CD4-positive, alpha-beta T cell treated with Interleukin-15 for 4 hours (primary cell): ENCODE data around the gene KCNAB2.
A peak's percentile ranks its signal among the peaks of the same experiment; 100 is the strongest.
"Not testable (repeated sequence)": the region's sequence is repeated elsewhere in the genome, so short reads cannot be mapped to it uniquely, and the experiment has no call there.

Source experiments
- DNase-seq: peaks from one replicate; pipeline ENCODE4 v3.0.0-alpha.2; 2020; ENCODE audit warnings: low spot score

The KCNAB2 gene

DNA sequence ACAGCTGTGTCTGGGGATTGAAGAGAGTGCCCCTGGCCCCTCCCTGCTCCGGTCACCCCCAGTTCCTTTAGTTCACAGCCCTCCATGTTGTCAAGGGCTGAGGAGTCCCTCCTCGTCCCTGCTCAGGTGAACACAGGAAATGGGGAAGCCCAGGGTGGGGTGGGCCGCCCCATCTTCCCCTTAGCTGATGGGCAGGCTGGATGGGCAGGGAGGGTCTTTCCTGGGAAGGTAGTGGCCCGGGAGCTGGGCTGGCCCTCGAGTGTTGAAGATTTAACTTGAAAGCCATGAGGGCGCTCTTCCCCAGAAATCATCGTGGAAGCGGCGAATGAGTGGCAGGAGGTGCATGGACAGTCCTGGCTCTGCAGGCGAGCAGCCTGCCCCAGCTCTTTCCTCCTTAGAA lies 35.1 kb upstream of the KCNAB2 start:
- no peak for DNase-seq

DNA sequence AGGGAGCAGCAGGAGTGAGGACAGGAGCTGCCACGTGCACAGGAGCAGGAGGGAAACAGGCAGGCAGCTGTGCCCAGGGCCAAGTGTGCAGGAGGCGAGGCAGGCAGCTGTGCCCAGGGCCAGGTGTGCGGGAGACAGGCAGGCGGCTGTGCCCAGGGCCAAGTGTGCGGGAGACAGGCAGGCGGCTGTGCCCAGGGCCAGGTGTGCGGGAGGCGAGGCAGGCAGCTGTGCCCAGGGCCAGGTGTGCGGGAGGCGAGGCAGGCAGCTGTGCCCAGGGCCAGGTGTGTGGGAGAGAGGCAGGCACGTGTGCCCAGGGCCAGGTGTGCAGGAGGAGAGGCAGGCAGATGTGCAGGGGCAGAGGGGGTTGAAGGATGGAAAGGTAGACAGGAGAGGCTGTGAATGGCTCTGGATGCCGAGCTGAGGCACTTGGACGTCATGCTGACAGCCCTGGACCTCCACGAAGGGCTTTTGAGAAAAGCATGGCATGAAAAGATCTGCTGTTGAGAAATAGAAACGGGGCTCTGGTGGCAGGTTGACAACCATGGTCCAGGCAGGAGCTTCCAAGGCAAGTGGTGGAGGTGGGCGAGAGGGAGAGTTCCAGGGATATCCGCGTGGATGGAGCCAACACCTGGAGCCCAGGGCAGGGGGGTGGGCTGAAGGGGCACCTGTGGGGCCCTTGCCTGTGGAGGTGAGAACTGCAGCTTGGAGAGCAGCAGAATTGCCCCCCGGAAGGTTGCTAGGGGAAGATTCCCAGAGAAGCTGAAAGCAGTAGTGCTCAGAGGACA lies 34.3 kb upstream of the KCNAB2 start:
- DNase-seq: no peak

DNA sequence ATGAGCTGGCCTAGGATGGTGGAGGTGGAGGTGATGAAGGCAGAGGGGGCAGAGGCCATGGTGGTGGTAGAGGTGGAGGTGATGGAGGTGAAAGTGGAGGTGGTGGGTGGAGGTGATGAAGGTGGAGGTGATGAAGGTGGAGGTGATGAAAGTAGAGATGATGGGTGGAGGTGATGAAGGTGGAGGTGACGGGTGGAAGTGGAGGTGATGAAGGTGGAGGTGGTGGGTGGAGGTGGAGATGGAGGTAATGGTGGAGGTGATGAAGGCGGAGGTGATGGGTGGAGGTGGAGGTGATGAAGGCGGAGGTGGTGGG lies 33.8 kb upstream of the KCNAB2 start:
- DNase-seq: no peak

DNA sequence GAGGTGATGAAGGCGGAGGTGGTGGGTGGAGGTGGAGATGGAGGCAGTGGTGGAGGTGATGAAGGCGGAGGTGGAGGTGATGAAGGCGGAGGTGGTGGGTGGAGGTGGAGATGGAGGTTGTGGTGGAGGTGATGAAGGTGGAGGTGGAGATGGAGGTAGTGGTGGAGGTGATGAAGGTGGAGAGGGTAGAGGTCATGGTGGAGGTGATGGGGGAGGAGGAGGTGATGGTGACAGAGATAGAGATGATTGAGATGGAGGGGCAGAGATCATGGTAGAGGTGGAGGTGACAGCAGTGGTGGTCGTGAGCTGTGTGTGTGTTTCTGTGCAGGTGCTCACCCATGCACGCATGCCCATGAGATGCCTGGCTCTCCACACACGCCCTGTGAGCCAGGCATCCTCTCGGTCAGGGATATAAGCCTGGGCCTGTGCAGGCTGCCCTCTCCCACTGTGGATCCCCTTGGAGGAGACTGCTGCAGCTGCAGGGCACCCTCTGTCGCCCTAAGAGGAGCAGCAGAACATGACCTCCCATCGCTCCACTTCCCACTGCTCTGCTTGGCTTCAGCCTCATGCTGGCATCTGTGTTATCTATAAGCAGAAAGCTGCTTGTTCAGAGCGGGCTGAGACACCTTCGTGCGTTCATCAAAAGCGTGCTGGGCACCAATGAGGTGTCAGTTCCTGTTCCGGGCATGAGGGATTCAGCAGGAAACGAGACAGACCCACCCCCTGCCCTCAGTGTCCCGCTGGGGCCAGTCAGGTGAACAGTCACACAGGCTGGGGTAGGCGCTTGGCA lies 33.0 kb upstream of the KCNAB2 start:
- no peak for DNase-seq

DNA sequence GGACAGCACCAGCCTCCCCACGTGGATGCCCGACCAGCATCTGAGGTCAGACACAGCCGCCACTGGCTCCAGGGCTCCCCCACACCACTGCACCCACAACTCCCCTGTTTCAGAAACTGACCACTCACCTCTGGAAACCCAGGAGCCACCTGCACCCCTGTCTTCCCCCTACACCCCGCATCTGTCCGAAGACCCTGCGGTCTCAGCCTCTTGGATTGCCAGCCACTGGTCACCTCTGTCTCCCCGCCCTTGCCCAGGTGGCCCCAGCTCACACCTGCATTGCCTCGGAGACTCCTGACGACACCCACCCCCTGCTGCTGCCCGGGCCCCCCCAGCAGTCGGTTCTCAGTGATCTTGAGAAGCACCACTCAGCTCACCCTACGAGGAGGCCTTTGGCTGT lies 32.2 kb upstream of the KCNAB2 start:
- no peak for DNase-seq

DNA sequence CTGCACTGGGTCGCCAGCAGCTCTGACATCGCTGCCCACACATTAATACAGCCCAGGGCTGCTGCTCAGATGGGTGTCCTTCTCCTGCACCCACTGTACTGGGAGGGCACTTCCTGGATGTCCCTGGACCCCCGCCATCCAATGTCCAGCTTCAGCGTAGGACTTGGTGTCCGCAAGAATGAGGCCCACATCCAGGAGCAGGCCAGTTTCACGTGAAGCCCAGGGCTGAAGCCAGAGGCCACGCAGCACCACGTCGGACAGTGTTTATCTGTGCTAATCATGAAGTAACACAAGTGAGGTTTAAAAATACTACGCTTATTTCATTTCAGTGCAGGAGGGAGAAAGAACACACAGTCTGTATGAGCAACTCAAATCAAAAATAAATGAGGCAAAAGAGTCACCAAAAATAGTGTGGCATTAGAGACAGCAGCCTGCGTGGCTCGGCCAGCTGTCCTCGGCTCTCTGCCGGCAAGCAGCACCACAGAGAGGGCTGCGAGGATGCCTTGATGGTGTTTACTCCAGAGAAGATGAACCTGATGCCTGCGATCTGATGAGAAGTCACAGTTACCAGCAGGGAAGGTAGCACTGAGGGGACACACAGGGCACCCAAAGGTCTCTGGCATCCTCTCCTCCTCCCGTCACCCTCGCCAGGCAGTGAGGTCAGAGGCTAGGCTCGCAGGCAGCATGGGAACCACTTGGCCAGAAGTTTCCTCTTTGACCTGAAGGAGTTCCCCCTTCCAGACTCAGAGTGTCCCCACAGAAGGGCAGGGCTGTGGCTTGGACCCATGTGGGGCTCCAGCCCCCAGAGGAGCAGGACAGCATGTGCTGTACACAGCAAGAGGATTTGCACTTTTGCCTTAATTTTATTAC lies 31.3 kb upstream of the KCNAB2 start:
- DNase-seq: no peak

DNA sequence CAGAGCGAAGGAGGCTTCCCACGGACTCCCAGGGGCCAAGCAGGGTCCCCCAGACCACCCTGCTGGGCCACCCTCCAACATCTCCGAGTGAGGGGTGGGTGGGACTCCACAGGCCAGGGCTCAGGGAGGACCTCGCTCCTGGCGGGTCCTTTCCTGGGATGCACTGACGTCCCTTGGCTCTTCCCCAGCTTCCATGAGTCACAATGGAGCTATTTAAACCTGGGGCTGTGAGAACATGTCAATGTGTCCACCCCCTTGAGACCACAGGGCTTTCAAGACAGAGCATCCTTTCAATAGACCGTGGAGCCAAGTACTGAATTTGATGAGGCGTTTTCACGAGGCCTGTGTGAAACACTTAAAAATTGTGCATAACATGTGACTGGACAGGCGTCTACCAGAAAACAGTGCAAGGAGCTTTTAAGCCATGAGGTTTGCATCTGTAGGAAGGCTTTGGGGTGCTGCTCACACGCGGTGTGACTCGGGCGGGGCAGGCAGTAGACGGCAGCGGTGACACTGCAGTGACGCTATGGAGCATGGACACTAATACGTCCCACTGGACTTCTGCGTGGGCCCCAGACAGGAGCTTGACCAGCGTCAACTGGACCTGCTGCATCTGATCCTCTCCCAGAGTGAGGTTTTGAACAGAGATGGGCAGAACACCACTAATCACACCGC lies 29.4 kb upstream of the KCNAB2 start:
- DNase-seq: no peak

DNA sequence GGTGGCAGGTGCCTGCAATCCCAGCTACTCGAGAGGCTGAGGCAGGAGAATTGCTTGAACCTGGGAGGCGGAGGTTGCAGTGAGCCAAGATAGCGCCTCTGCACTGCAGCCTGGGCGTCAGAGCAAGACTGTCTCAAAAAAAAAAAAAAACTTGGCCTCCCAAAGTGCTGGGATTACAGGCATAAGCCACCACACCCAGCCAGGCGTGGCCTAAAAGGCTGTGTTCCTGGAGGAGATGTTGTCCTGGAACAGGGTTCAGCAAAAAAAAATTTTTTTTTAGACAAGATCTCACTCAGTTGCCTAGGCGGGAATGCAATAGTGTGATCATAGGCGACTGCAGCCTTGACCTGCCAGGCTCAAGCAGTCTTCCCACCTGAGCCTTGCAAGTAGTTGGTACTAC lies 28.0 kb upstream of the KCNAB2 start:
- DNase-seq: not testable (repeated sequence)

DNA sequence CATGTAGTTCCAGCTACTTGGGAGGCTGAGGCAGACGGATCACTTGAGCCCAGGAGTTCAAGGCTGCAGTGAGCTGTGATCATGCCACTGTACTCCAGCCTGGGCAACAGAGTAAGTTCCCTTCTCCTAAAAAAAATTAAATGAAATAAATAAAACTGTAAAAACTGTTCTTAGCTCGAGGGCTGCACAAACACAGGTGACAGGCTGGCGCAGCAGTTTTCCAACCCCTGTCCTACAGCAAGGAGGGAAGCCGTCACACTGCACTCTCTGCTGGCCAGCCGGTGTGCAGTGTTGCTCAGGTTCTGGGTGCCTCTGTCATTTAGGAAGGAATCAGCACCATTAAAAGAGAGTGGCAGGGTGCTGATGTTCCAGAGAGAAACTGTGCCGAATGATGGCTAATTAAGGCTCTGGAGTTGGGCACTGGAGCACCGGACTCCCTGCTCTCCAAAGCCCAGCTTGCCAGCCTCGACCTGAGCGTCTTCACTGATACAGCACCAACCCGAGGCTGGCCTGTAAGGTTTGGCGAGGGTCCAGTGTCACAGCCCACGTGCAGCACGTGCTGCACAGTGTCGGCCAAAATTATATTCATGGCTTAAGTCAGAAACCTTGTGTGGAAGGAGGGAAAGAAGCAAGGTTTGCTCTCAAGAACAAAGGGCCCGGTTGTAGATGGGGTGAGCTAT lies 26.4 kb upstream of the KCNAB2 start:
- DNase-seq: no peak

DNA sequence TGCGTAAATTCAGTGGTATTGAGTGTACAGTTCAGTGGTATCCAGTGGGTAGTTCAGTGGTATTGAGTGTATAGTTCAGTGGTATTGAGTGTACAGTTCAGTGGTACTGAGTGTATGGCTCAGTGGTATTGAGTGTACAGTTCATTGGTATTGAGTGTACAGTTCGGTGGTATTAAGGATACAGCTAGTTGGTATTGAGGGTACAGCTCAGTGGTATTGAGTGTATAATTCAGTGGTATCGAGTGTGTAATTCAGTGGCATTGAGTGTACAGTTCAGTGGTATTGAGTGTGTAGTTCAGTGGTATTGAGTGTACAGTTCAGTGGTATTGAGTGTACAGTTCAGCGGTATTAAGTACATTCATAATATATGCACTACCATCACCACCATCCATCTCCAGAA lies 23.5 kb upstream of the KCNAB2 start:
- no peak for DNase-seq

DNA sequence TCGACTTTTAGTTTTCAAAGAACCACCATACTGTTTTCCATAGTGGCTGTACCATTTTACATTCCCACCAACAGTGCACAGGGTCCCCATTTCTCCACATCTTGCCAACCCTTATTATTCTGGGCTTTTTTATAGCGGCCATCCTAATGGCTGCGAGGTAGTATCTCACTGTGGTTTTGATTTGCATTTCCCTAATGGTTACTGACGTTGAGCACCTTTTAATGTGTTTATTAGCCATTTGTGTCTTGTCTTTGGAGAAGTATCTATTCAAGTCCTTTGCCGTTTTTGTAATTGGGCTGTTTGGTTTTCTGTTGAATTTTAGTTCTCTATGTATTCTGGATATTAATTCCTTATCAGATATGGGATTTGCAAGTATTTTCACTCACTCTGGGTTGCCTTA lies 22.3 kb upstream of the KCNAB2 start:
- DNase-seq: no peak

DNA sequence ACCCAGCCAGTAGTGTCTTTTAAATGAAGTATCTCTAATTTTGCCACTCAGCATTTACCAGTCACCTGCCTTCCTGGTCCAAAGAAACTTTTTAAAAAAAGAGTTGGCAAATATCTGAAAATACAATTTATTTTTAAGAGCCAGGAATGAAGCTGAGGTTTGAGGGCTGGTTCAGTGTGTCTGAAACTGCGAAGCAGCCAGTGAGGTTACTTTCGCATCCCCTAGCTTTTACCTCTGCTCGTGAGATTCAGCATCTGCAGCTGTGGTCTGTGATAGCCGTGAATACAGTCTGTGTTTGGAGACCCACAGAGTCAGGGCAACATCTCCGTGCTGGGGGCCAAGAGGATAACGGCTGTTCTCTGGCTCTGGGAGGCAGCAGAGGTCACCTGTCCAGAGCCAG lies 21.3 kb upstream of the KCNAB2 start:
- DNase-seq: no peak

DNA sequence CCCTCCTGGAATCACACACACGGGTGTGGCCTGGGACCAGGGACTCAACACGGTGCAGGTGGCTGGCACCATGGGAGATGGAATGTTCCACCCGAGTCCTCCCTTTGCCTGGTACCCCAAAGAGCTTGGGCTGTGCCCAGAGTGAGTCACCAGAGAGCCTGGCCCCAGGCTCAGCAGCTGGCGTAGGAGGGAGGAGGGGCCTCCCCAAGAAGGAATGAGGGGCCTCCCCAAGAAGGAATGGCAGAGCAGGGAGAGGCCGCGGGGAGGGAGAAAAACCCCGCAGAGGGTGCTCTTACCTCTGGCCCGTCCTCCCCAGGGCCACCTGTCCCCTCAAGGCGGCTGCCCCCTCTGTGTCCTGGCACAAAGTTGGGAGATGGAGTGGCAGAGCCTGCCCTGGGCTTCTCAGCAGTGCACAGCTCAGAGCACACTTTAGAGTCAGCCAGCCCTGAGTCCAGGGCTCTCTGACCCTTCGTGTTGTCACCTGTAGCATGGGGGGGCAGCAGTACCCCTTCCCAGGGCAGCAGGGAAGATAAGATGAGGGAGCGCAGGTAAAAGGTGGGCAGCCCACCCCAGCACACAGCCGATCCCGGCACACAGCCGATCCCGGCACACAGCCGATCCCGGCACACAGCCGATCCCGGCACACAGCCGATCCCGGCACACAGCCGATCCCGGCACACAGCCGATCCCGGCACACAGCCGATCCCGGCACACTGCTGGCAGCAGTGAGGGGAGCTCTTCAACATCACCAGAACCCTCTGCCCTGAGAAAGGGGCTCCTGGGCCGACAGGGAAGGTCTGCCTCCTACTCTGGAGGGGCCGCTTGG lies 20.2 kb upstream of the KCNAB2 start:
- DNase-seq: peak; percentile 16

DNA sequence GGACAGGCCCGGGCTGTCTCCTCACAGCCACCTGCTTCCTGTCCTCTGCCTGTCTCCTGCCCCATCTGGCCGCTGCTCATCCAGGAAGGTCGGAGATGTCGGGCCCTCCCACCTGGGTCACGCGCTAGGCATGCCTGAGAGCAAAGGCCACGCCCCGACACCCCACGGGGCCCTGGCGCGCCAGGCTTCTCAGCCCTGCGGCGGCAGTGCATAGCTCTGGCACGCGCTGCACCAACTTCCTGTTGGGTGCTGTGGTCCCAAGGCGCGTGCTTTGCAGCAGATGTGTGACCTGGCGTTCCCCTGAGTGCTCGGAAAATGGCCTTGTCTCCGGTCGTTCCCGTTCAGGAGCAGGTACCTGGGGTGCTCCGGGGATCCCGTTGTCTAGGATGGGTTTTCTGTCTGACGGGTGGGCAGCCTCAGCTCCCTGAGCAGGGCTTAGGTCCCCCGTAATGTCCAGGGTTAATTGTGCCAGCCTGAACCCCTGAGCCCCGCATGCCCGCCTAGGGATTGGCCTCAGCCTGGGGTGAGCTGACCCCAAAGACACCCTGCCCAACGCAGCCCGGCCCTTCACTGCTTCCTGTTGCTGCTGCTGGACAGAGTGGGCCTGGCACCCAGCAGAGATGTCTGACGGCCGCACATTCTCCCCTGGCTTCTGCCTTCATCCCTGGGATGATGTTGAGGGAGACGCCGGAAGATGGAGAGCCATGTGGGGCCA lies 19.4 kb upstream of the KCNAB2 start:
- DNase-seq: peak; percentile 89

DNA sequence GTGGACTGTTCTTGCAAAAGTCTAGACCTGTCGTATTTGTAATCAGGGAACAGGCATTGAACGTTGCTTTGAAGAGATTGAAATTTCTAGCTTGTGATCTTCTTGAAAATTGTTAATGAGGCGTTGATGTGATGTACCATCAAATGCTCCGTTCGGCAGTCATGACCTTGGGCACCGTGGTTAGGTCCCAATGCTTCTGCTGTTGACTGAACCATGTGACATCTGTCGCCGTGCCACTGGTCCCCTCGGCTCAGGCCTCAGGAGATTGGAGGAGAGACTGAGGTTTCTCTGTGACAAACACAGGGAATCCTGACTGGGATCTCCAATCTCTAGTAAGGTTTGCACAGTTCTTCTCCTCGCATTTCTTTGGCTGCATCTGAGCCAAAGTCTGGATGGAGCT lies 18.1 kb upstream of the KCNAB2 start:
- DNase-seq: no peak

DNA sequence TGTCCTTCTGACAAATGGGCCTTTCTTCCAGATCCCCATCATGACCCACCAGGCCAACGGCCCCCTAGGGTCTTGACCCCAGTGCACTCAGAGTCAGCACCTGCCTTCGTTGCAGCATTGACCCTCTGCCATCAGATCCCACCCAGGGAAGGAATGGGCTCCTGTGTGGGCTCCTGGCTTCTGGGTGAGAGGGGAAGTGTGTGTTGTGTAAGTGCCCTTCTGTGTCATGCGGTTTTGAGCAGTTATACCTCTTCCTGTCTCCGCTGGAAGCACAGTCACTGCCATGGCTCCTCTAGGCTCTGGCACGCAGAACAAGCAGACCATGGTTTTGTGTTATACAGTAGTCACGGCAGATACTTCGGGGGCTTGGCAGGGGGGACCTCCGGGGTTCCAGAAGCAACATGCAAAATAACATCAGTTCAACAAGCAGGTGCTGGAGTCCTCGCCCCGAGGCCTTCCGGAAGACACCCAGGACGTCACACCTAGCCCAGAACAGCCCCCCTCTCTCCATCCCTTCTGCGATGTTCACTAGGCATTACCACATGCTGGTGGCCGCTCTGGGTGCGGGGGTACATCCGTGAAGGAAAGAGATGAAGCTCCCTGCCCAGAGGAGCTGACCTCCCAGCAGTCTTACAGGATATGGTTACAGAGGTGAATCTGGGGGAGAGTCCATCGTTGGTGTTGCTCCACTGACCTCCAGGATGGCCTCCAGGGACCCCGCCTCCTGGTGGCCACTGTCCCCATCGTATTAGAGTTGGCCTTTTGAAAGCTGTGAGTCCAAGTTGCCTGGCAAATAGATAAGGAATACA lies 17.4 kb upstream of the KCNAB2 start:
- DNase-seq: peak; percentile 66

DNA sequence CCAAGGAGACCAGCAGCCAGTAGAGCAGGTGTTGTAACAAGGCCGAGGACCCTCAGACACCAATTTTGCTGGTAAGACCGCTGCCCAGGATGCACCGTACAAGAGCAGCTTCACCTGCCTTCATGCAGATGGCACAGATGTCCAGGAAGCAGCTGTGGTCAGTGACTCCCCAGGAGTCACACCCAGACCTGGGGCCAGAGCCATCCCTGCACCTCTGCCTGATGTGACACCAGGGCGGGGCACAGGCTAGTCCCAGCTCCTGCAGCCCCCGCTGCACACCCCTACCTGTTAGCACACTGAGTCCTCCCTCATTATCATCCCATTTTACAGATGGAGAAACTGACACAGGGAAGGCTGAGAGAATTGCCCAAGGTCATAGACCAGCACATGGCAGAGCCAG lies 16.3 kb upstream of the KCNAB2 start:
- DNase-seq: no peak

DNA sequence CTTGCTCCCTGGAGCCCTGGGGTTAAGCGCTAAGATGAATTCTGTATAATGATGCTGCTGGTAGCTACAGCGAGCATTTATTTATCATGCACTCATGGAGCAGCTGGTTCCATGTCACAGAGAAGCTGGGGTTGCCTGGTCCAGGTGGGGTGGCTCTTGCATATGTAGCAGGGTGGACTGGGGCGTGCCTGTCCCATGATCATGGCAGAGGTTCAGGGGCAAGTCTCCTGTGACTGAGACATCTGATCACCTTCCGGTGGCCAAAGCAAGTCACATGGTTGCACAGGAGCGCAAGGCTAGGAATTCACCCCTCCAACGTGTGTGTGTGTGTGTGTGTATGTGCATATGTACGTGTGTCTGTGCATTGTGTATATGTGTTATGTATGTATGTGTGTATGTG lies 15.6 kb upstream of the KCNAB2 start:
- DNase-seq: no peak

DNA sequence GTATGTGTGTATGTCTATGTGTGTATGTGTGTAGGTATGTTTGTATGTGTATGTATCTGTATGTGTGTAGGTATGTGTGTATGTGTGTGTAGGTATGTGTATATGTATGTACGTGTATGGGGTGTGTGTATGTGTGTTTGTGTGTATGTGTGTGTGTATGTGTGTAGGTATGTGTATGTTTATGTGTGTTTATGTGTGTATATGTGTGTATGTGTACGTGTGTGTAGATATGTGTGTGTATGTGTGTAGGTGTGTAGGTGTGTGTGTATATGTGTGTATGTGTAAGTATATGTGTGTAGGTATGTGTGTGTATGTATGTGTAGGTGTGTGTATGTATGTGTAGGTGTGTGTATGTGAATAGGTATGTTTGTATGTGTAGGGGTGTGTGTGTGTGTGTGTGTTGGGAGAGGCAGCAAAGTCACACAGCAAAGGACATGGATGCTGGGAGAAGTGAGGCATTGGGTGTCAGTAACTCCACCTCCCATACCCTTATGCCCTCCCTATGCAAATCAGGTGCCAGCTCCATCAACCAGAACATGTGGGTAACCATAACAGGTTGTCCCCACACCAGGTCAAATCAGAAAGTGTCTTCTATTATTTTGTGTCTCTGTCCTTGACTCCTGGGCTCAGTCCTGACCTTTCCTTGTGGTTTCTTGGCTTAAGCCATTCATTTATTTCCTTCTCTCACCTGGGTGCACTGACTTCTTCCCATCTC lies 15.0 kb upstream of the KCNAB2 start:
- DNase-seq: no peak
